Gastroesophageal sphincter (tissue), 3 donors: ENCODE measurements around the gene STRIT1.
"Not testable (repeated sequence)": the region's sequence is repeated elsewhere in the genome, so short reads cannot be mapped to it uniquely, and the experiment has no call there.

Experiments
- CTCF ChIP-seq, 4 experiments: fragments of 200-600 bp in 2 of 4; fragments of 450-650 bp in 2 of 4; sonication (generic) in 1 of 4; IDR thresholded peaks; one replicate each; pipeline ENCODE4 v1.5.1; 2017 to 2019; ENCODE audit warnings: antibody characterized with exemption in 4 of 4, mild to moderate bottlenecking in 2 of 4, moderate library complexity in 2 of 4
- EP300 ChIP-seq: sonication (generic); formaldehyde crosslinking; IDR thresholded peaks from one replicate; pipeline ENCODE4 v1.6.1; 2017; ENCODE audit warnings: antibody characterized with exemption, mild to moderate bottlenecking
- POLR2A ChIP-seq, 2 donors: fragments of 450-650 bp; IDR thresholded peaks; one replicate each; pipeline ENCODE4 v1.6.1; 2017; ENCODE audit warnings: antibody characterized with exemption in 2 of 2, mild to moderate bottlenecking in 2 of 2, moderate library complexity in 1 of 2
- POLR2AphosphoS5 ChIP-seq: sonication (generic); formaldehyde crosslinking; IDR thresholded peaks from one replicate; pipeline ENCODE4 v1.6.1; 2017; ENCODE audit warnings: antibody characterized with exemption

GRCh38 chr3:155274435-155274834, 19.0 kb downstream of the STRIT1 start:
- TF ChIP-seq POLR2A (IDR thresholded peaks at IDR 0.05); CTCF (IDR thresholded peaks at IDR 0.05); POLR2AphosphoS5; EP300: not testable (repeated sequence)
